B cell (primary cell): ENCODE measurements around the gene TNRC6B. TPM values are rescaled to one million over a fixed set of nuclear protein-coding genes. Genes with fewer than 3 reads are reported as not detected.

Experiments used
- ATAC-seq: fragments of 200-7000 bp; cut with Tn5 transposase; one replicate; pipeline ENCODE4 v1.10.0; 2021; ENCODE audit warnings: low read depth, mild to moderate bottlenecking, moderate number of reproducible peaks, moderate library complexity
- CTCF ChIA-PET: fragments of 350-600 bp; sonication (Branson Sonifier 250); formaldehyde crosslinking; loops from one replicate; lab custom pipeline; 2021; ENCODE audit warnings: antibody characterized with exemption, inconsistent platforms; lab: Charles Lee
- POLR2A ChIA-PET: fragments of 350-600 bp; sonication (Branson Sonifier 250); formaldehyde crosslinking; loops from one replicate; lab custom pipeline; 2021; ENCODE audit warnings: antibody characterized with exemption; lab: Charles Lee
- DNase-seq: peaks from one replicate; pipeline ENCODE4 v3.0.0; 2013
- H2AFZ ChIP-seq: 2 replicates; pipeline ENCODE4 v1.6.1; 2012; ENCODE audit warnings: mild to moderate bottlenecking, low read depth, low read length; ENCODE audit not compliant: insufficient read depth, poor library complexity, severe bottlenecking
- H3K27ac ChIP-seq, 2 donors: 1 replicate in 1 of 2; 2 replicates in 1 of 2; pipeline ENCODE4 v1.5.1; 2012 to 2013; ENCODE audit warnings: low read length in 2 of 2, mild to moderate bottlenecking in 2 of 2, moderate library complexity in 1 of 2
- H3K27me3 ChIP-seq, 4 experiments: fragments of 200-600 bp in 1 of 4; sonication (generic) in 1 of 4; replicated peaks in 1 of 4; 1 replicate in 2 of 4; 2 replicates in 2 of 4; pipeline versions ENCODE4 v1.6.1 to v1.7.0; 2013 to 2016; ENCODE audit warnings: low read length in 3 of 4, mild to moderate bottlenecking in 2 of 4, mixed read lengths in 1 of 4, moderate library complexity in 1 of 4; ENCODE audit not compliant: insufficient read depth in 4 of 4, control insufficient read depth in 3 of 4; ENCODE audit errors: control extremely low read depth in 1 of 4
- H3K36me3 ChIP-seq, 2 experiments: replicated peaks in 1 of 2; 1 replicate in 1 of 2; 2 replicates in 1 of 2; pipeline versions ENCODE4 v1.6.1 to v1.7.1; 2013; ENCODE audit warnings: low read length in 1 of 2; ENCODE audit not compliant: insufficient read depth in 2 of 2, control insufficient read depth in 1 of 2; ENCODE audit errors: control extremely low read depth in 1 of 2, extremely low read depth in 1 of 2
- H3K4me1 ChIP-seq, 2 donors: fragments of 200-600 bp in 1 of 2; sonication (generic) in 1 of 2; 1 replicate in 1 of 2; 2 replicates in 1 of 2; pipeline versions ENCODE4 v1.5.1 to v1.6.1; 2013 to 2017; ENCODE audit warnings: low read length in 2 of 2; ENCODE audit not compliant: control insufficient read depth in 2 of 2, insufficient read depth in 2 of 2
- H3K4me2 ChIP-seq: replicated peaks from 2 replicates; pipeline ENCODE3; 2012; ENCODE audit warnings: mild to moderate bottlenecking, low read depth, low read length; ENCODE audit not compliant: poor library complexity, severe bottlenecking
- H3K4me3 ChIP-seq, 5 experiments: fragments of 200-600 bp in 1 of 5; sonication (generic) in 1 of 5; 1 replicate in 3 of 5; 2 replicates in 2 of 5; pipeline versions ENCODE4 v1.5.1 to v1.7.0; 2011 to 2016; ENCODE audit warnings: low read length in 4 of 5, mild to moderate bottlenecking in 4 of 5, low read depth in 2 of 5, control low read depth in 1 of 5, moderate library complexity in 1 of 5; ENCODE audit not compliant: insufficient read depth in 1 of 5; ENCODE audit errors: control extremely low read depth in 1 of 5, extremely low read depth in 1 of 5
- H3K79me2 ChIP-seq: fragments of 200-600 bp; sonication (generic); one replicate; pipeline ENCODE4 v1.6.0; 2016; ENCODE audit warnings: low read length; ENCODE audit not compliant: control insufficient read depth, insufficient read depth
- H3K9ac ChIP-seq: fragments of 200-600 bp; sonication (generic); 2 replicates; pipeline ENCODE4 v1.6.1; 2017; ENCODE audit warnings: mild to moderate bottlenecking, low read length, moderate library complexity
- H3K9me3 ChIP-seq, 3 donors: one replicate each; pipeline versions ENCODE4 v1.6.1 to v1.7.1; 2013; ENCODE audit warnings: low read length in 2 of 3; ENCODE audit not compliant: control insufficient read depth in 2 of 3, insufficient read depth in 1 of 3; ENCODE audit errors: control extremely low read depth in 1 of 3
- H4K20me1 ChIP-seq: 2 replicates; pipeline ENCODE4 v1.6.0; 2012; ENCODE audit warnings: mild to moderate bottlenecking, low read length; ENCODE audit not compliant: insufficient read depth, control insufficient read depth, poor library complexity, severe bottlenecking
- H3K27ac Mint-ChIP-seq: one replicate; pipeline ENCODE4 v1.8.0; 2021; ENCODE audit warnings: mixed read lengths
- H3K27me3 Mint-ChIP-seq: one replicate; pipeline ENCODE4 v1.8.0; 2021; ENCODE audit warnings: mixed read lengths
- H3K4me1 Mint-ChIP-seq: one replicate; pipeline ENCODE4 v1.8.0; 2021; ENCODE audit warnings: mixed read lengths
- H3K4me3 Mint-ChIP-seq: one replicate; pipeline ENCODE4 v1.8.0; 2021; ENCODE audit warnings: mixed read lengths
- H3K9me3 Mint-ChIP-seq: one replicate; pipeline ENCODE4 v1.8.0; 2022; ENCODE audit warnings: mixed read lengths; ENCODE audit not compliant: insufficient read depth
- EZH2 ChIP-seq: IDR thresholded peaks from 2 replicates; pipeline ENCODE4 v1.6.1; 2012; ENCODE audit warnings: borderline replicate concordance, low read depth, mild to moderate bottlenecking, moderate library complexity, low read length; ENCODE audit not compliant: insufficient read depth, poor library complexity, severe bottlenecking
- WGBS: methylation state at CpG from one replicate; pipeline ENCODE4 v1.1.5; 2013; ENCODE audit warnings: missing lambda C conversion rate; ENCODE audit not compliant: insufficient coverage; 5-methylcytosine and 5-hydroxymethylcytosine counted together
- intact Hi-C: fragments of 100-400 bp; cut with micrococcal nuclease; formaldehyde crosslinking; loops from one replicate; pipeline ENCODE4 v1.10.0; 2022
- polyA plus RNA-seq: library from polyadenylated mRNA; depleted of rRNA; stranded (reverse); fragments of >200 nt; gene quantifications from 2 replicates; pipeline ENCODE4 v1.2.3, GENCODE V29; 2012
- total RNA-seq, 2 donors: library from RNA; stranded (reverse); fragments of 120-200 nt in 1 of 2; gene quantifications; 1 replicate in 1 of 2; 2 replicates in 1 of 2; pipeline versions ENCODE4 v1.2.3 to v1.2.4, GENCODE V29; 2013 to 2022
- TF ChIP-seq, protein P1 (sequence below): fragments of 200-600 bp; IDR thresholded peaks from one replicate; pipeline ENCODE4 v1.8.0; 2022; ENCODE audit warnings: antibody characterized with exemption, mild to moderate bottlenecking

The TNRC6B gene
- total and polyA plus RNA-seq, 2 donors (not counting 1 experiment from before 2014, with no cell fraction given), result 28.8 to 210 TPM

DNA sequence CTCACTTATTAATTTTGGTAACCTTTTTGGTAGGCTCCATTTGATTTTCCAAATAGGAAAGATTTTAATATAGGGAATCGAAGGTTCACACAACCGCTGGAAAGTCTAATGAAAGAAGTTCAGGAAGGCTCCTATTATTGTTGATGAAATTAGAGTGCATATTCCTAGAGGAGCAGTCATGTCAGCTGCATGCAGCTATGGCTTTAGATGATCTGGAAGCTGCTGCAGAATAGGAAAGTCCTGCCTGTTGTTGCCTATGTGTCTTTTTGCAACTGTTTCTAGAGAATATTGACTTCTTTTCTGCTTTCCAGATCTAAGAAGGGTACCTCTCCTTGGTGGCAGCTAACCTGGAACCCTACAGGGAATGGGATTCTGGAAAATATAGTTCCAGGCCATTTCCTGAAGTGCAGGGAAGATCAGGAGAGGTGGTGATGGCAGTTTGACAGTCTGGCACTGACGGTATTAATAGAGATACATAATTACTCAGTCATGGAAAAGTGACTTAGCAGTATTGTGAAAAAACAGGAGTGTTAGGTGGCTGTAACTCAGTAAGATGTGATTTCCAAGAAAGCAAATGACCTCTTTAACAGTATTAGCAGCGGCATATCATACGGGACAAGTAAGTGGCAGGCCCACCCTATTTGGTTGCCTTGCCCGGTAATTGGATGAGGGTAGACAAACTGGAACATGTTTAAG is 54.0 kb downstream of the TNRC6B start:
- H3K27me3 Mint-ChIP-seq, result no peaks in the 10 kb centered on the region
- ChIA-PET CTCF (no interaction called here), POLR2A (no interaction called here)
- H3K36me3 ChIP-seq, result peaks cover 2 to 44% of the 10 kb centered on the region in 2 experiments
- intact Hi-C loops, result no loop called here
- no peak overlapping the region for H3K9ac ChIP-seq
- 98% methylated on average over 6 of the region's 6 CpGs for WGBS
- no peak for ATAC-seq
- H3K27ac ChIP-seq, result no peak overlapping the region
- peaks cover 24% of the 10 kb centered on the region for H3K4me1 Mint-ChIP-seq
- H4K20me1 ChIP-seq, result peaks cover 75% of the 10 kb centered on the region
- TF ChIP-seq EZH2, result no peak
- TF ChIP-seq, protein P1, sequence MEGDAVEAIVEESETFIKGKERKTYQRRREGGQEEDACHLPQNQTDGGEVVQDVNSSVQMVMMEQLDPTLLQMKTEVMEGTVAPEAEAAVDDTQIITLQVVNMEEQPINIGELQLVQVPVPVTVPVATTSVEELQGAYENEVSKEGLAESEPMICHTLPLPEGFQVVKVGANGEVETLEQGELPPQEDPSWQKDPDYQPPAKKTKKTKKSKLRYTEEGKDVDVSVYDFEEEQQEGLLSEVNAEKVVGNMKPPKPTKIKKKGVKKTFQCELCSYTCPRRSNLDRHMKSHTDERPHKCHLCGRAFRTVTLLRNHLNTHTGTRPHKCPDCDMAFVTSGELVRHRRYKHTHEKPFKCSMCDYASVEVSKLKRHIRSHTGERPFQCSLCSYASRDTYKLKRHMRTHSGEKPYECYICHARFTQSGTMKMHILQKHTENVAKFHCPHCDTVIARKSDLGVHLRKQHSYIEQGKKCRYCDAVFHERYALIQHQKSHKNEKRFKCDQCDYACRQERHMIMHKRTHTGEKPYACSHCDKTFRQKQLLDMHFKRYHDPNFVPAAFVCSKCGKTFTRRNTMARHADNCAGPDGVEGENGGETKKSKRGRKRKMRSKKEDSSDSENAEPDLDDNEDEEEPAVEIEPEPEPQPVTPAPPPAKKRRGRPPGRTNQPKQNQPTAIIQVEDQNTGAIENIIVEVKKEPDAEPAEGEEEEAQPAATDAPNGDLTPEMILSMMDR, result no peak
- H3K4me3 Mint-ChIP-seq, result no peak overlapping the region
- no peak overlapping the region for H3K4me3 ChIP-seq
- no peaks in the 10 kb centered on the region for H3K9me3 ChIP-seq
- no peak overlapping the region for H3K4me2 ChIP-seq
- no peak overlapping the region for H2AFZ ChIP-seq
- peaks cover 0 to 7% of the 10 kb centered on the region in 2 donors for H3K4me1 ChIP-seq
- H3K27ac Mint-ChIP-seq, result no peak overlapping the region
- no peaks in the 10 kb centered on the region for H3K9me3 Mint-ChIP-seq
- peaks cover 94% of the 10 kb centered on the region for H3K79me2 ChIP-seq
- DNase-seq, result no peak
- no peaks in the 10 kb centered on the region for H3K27me3 ChIP-seq

DNA sequence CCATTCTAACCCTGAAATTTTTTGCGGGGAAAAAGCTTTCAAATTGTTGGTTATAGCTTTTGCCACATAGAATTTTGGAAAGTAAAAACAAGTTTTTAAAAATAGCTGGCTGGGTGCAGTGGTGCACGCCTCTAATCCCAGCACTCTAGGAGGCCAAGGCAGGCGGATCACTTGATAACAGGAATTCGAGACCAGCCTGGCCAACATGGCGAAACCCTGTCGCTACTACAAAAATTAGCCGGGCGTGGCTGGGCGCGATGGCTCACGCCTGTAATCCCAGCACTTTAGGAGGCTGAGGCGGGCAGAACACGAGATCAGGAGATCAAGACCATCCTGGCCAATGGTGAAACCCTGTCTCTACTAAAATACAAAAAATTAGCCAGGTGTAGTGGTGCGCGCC is 54.9 kb downstream of the TNRC6B start:
- H3K4me1 Mint-ChIP-seq, result peaks cover 32% of the 10 kb centered on the region
- ATAC-seq, result no peak
- H3K9me3 Mint-ChIP-seq, result no peaks in the 10 kb centered on the region

More for the DNA sequence above, 54.9 kb downstream of the TNRC6B start:
- ChIA-PET CTCF (no interaction called here), POLR2A (interaction anchor here (0.7 kb wide), 1 partner anchor 1144 kb away, joined by 3 read pairs; no protein-coding TSS in a partner anchor)
- Histone ChIP-seq H4K20me1 (peaks cover 76% of the 10 kb centered on the region), H3K9ac (no peak overlapping the region), H3K9me3 (no peaks in the 10 kb centered on the region), H3K4me2 (no peak overlapping the region), H3K79me2 (peaks cover 95% of the 10 kb centered on the region), H3K4me3 (no peak overlapping the region), H3K4me1 (peaks cover 0 to 14% of the 10 kb centered on the region in 2 donors), H3K27ac (no peak overlapping the region), H2AFZ (no peak overlapping the region), H3K36me3 (peaks cover 2 to 47% of the 10 kb centered on the region in 2 experiments), H3K27me3 (no peaks in the 10 kb centered on the region)
- Mint-ChIP-seq H3K27ac (no peak overlapping the region), H3K27me3 (no peaks in the 10 kb centered on the region), H3K4me3 (no peak overlapping the region)
- intact Hi-C loops, result no loop called here
- DNase-seq, result no peak
- TF ChIP-seq, protein P1, result no peak
- no peak for TF ChIP-seq EZH2
- WGBS, result 96% methylated on average over 15 of the region's 15 CpGs
